Activated naive CD4-positive, alpha-beta T cell treated with anti-CD3 and anti-CD28 coated beads, Interleukin-2, amount 50 U/mL, for 16 hours (primary cell): ENCODE results near the gene TNXB.
"Not testable (repeated sequence)": the region's sequence is repeated elsewhere in the genome, so short reads cannot be mapped to it uniquely, and the experiment has no call there.

Source experiments
- DNase-seq: peaks from one replicate; pipeline ENCODE4 v3.0.0-alpha.2; 2020

Gene TNXB

GRCh38 chr6:32108727-32109113, 418 bp downstream of the TNXB start:
- DNase-seq, result no peak

GRCh38 chr6:32108094-32108627, 977 bp downstream of the TNXB start:
- no peak for DNase-seq

GRCh38 chr6:32107406-32107805, 1.7 kb downstream of the TNXB start:
- DNase-seq, result no peak

- no peak for DNase-seq
Observed at GRCh38 chr6:32105433-32105832, 3.7 kb downstream of the TNXB start.

GRCh38 chr6:32102255-32102654, 6.9 kb downstream of the TNXB start:
- DNase-seq, result no peak

- DNase-seq, result not testable (repeated sequence)
Observed at GRCh38 chr6:32100251-32100650, 8.9 kb downstream of the TNXB start.

GRCh38 chr6:32097364-32097763, 11.8 kb downstream of the TNXB start:
- DNase-seq, result no peak

GRCh38 chr6:32096394-32097258, 12.5 kb downstream of the TNXB start:
- DNase-seq, result no peak

- no peak for DNase-seq
Observed at GRCh38 chr6:32096087-32096393, 13.1 kb downstream of the TNXB start.

- DNase-seq, result no peak
Observed at GRCh38 chr6:32095338-32096086, 13.6 kb downstream of the TNXB start.

- no peak for DNase-seq
Observed at GRCh38 chr6:32092760-32093497, 16.2 kb downstream of the TNXB start.

- no peak for DNase-seq
Observed at GRCh38 chr6:32089082-32089828, 19.9 kb downstream of the TNXB start.

- DNase-seq, result no peak
Observed at GRCh38 chr6:32088487-32089049, 20.6 kb downstream of the TNXB start.

- peak; percentile 76 for DNase-seq
Observed at GRCh38 chr6:32087574-32088486, 21.3 kb downstream of the TNXB start.

GRCh38 chr6:32086661-32087573, 22.2 kb downstream of the TNXB start:
- DNase-seq, result no peak

- DNase-seq, result no peak
Observed at GRCh38 chr6:32085759-32086459, 23.2 kb downstream of the TNXB start.

- no peak for DNase-seq
Observed at GRCh38 chr6:32084780-32085179, 24.4 kb downstream of the TNXB start.

- DNase-seq, result no peak
Observed at GRCh38 chr6:32083812-32084768, 25.0 kb downstream of the TNXB start.
